Erythroblast (primary cell): ENCODE results near the gene MPST.
A peak's percentile ranks its signal among the peaks of the same experiment; 100 is the strongest.
"Not testable (repeated sequence)": the region's sequence is repeated elsewhere in the genome, so short reads cannot be mapped to it uniquely, and the experiment has no call there.

Experiments
- DNase-seq, 2 experiments: peaks; one replicate each; lab custom pipeline; 2025; lab: John Stamatoyannopoulos, UW
- GATA1 ChIP-seq: IDR thresholded peaks from 2 replicates; pipeline ENCODE4 v1.6.1; 2011; ENCODE audit warnings: low read depth, mild to moderate bottlenecking, control low read depth, low read length, moderate library complexity
- POLR2A ChIP-seq: IDR thresholded peaks from 2 replicates; pipeline ENCODE4 v1.6.1; 2011; ENCODE audit warnings: mild to moderate bottlenecking, low read length

MPST gene

GRCh38 chr22:36988075-36988832 is 31.3 kb upstream of the MPST start:
- no peak for TF ChIP-seq GATA1
- no peak for TF ChIP-seq POLR2A
- DNase-seq: no peak

GRCh38 chr22:36989012-36989411 is 30.5 kb upstream of the MPST start:
- not testable (repeated sequence) for DNase-seq

DNA sequence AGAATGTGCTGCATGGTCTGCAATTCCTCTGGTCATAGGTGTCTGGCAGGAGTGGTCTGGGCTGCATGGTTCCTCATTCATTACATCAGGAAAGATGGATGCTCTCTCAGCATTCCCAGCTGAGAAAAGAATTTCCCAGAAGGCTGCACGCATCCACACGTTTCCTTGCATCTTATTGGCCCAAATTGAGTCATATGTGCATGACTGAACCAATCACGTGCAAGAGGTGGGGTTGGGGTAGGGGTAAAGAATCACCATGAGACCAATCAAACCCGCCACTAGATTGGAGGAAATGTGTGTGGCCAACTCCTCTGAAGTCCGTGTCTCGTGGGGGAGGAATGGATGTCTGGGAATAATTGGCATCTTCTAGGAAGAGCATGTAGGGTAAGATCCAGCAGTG is 29.1 kb upstream of the MPST start:
- no peak for DNase-seq
- TF ChIP-seq GATA1 (no peak), POLR2A (no peak)

- no peak for TF ChIP-seq GATA1
- TF ChIP-seq POLR2A: no peak
- DNase-seq: peak; percentile 39 to 42
These were observed 28.3 kb upstream of the MPST start for GRCh38 chr22:36991206-36991605.

- TF ChIP-seq POLR2A (no peak), GATA1 (no peak)
- no peak for DNase-seq
These were observed 21.8 kb upstream of the MPST start for GRCh38 chr22:36997746-36998145.

DNA sequence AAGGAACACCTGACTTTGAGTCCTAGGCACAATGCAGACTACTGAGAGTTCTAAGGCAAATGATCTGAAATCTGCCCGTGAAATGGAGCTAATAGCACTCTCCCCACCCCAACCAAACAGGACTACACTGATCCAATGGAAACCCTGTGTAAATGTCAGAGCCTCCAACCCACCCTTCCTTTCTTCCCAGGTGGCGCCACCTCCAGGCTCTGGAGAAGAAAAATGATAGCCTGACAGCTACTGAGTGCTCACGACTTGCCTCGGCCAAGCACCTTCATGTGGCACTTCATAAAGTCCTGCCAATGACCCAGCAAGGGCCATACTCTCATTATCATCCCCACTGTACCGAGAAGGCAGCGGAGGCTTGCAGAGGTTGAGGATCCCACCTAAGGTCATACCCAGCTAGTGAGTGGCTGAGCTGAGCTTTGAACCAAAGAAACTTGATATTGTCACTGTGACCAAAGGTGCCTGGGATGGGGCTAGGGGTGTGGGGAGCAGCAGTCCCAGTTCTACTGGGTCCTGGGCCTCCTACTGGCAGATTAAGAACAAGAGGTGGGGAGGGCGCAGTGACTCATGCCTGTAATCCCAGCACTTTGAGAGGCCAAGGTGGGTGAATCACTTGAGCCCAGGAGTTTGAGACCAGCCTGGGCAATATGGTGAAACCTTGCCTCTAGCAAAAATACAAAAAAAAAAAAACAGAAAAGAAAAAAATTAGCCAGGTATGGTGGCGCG is 20.8 kb upstream of the MPST start:
- no peak for TF ChIP-seq POLR2A
- TF ChIP-seq GATA1: no peak
- DNase-seq: peak; percentile 52 to 56

DNA sequence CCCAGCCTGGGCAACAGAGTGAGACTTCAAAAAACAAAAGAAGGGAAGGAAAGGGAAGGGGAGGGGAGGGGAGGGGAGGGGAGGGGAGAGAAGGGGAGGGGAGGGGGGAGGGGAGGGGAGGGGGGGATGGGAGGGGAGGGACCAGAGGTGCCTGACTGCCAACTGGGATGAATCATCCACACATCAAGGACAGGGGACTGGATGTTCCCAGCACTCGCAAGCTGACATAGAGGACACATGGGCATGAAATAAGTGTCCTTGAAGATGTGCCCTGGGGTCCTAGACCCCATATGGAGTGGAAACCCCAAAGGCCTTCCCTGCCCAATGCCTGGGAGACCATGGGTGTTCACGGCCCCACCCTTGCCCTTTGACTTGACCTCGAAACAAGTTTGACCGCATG is 20.1 kb upstream of the MPST start:
- TF ChIP-seq GATA1 (no peak), POLR2A (no peak)
- no peak for DNase-seq

DNA sequence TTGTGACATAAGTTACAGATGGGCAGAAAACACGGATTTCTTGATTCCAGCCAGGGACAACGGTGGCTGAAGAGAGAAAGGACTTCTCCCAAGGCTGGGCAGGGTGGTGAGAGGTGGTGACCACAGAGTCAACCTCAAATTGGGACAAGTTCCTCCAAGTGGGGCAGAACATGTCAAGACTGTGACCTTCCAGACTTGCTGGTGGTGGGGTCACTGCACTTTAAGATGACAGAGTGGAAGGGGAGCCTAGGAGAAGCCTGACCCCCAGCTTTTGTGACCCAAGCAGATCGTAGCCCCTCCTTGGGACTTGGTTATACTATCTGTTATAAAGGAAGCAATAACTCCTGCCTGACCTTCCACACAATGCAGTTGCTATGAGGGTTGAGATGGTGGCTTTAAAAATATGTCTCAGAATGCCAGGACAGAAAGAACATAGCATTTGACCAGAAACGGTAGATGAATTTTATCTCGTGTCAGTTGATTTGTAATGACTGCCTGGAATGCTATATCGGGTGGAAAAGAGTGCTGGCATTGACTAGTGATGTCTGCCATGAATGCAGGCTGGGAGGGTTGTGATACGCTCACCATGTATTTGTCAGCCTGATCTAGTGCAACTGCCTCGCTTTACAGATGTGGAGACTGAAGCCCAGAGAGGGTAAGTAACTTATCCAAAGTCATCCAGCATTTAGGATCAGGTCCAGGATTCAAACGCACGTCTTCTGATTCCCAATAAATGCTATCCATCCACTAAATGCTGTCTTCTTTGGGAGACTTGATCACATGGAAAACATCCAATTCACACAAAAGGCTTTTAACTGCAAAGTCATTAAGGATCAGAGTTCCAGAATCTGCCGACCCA is 18.6 kb upstream of the MPST start:
- TF ChIP-seq POLR2A (no peak), GATA1 (no peak)
- DNase-seq: no peak

GRCh38 chr22:37001826-37002225 is 17.7 kb upstream of the MPST start:
- no peak for TF ChIP-seq POLR2A
- no peak for TF ChIP-seq GATA1
- no peak for DNase-seq

GRCh38 chr22:37002633-37003032 is 16.9 kb upstream of the MPST start:
- TF ChIP-seq POLR2A: no peak
- no peak for DNase-seq

GRCh38 chr22:37007651-37008050 is 11.9 kb upstream of the MPST start:
- TF ChIP-seq POLR2A: no peak
- TF ChIP-seq GATA1: no peak
- no peak for DNase-seq

- no peak for DNase-seq
These were observed 11.2 kb upstream of the MPST start for GRCh38 chr22:37008365-37008764.

GRCh38 chr22:37009490-37009889 is 10.1 kb upstream of the MPST start:
- no peak for DNase-seq

More at GRCh38 chr22:37008365-37008764, 11.2 kb upstream of the MPST start:
- no peak for TF ChIP-seq POLR2A
- TF ChIP-seq GATA1: no peak

DNA sequence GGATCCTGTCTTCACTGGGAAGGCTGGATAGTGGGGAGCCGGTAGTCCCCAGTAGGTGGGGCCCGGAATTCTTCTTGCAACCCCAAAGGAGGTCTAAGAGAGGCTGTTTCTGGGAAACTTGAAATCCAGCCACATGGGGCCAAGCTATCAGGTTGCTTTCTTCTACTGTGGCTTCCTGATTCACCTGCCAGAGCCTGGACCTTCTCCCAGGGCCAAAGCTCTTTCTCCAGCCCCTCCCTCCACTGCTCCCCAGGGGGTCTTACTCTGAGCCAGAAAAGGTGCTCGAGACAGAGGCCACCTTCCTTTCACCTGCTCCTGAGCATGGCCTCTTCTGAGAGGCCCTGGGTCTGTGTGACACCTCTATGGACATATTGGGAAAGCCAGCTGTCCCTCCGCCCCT is 9.4 kb upstream of the MPST start:
- TF ChIP-seq POLR2A: no peak
- TF ChIP-seq GATA1: no peak
- no peak for DNase-seq

More at GRCh38 chr22:37009490-37009889, 10.1 kb upstream of the MPST start:
- TF ChIP-seq POLR2A (no peak), GATA1 (no peak)
